ENCODE measurements around the gene BBC3.
"Not testable (repeated sequence)": the region's sequence is repeated elsewhere in the genome, so short reads cannot be mapped to it uniquely, and the experiment has no call there.

Gene BBC3, protein sequence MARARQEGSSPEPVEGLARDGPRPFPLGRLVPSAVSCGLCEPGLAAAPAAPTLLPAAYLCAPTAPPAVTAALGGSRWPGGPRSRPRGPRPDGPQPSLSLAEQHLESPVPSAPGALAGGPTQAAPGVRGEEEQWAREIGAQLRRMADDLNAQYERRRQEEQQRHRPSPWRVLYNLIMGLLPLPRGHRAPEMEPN

DNA sequence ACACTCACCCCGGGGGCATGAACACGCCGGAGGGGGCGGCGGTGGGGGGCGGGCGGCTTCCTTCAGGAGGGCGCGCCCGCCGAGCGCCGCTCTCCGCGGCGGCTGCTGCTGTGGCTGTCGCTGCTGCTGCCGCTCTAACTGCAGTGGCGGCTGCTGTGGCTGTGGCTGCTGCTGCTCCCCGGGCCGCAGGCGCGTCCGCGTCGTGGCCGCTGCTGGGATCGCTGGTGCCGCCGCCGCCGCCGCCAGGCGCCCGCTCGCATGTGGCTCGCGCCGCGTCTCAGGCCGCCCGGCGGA lies at the start of gene BBC3:
Gene BBC3, minus strand, starts transcription at position 279 of the 294 bp plus-strand sequence. CDS start 2,768 bp downstream, outside the sequence.
- DNase-seq, result no peak

GRCh38 chr19:47280183-47280797 lies 49.3 kb upstream of the BBC3 start:
- peak; percentile 64 for DNase-seq

GRCh38 chr19:47276513-47276912 lies 45.5 kb upstream of the BBC3 start:
- DNase-seq, result not testable (repeated sequence)

GRCh38 chr19:47275791-47276461 lies 44.9 kb upstream of the BBC3 start:
- no peak for DNase-seq

- no peak for DNase-seq
Observed at GRCh38 chr19:47274891-47275761, 44.1 kb upstream of the BBC3 start.

GRCh38 chr19:47274071-47274890 lies 43.3 kb upstream of the BBC3 start, which contains the start of gene INAFM1:
TSS of gene INAFM1 (plus strand) at chr19:47274885. CDS start at chr19:47274920, 35 bp downstream.
- DNase-seq, result peak; percentile 100

GRCh38 chr19:47273313-47274070 lies 42.5 kb upstream of the BBC3 start:
- DNase-seq, result peak; percentile 90

DNA sequence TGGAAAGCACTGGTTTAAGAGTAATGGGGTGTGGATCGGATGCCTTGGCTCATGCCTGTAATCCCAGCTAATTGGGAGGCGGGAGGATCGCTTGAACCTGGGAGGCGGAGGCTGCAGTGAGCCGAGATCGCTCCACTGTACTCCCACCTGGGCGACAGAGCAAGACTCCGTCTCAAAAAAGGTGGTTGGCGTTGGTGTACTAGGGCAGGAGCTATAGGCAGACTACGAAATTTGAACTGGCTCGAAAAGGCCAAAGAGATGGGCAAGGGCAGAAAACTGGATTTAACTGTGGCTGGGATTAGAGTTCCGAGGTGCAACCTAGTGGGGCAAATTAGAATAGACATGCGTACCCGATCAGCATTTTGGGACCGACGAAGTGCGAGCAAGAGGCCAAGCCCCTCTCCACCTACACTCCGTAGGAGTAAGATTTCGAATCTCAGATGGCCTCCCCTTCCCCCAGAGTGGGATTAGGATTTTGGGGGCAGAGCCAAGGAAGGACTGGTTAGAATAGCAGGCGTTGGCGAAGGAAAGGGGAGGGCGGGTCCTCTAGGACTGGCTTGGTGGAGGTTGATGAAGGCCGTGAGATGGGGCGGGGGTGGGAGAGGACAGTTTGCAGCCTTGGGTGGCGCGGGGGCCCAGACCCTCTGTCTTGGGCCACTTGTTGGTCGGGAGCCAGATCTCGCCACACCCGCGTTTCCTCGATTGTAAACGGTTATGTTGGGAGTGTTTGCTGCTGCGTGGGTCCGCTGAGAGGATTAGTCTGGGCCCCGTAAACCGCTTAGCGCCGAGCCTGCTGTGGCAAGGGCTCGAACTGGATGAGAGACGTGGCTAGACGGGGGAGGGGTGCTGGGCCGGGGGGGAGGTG lies 41.7 kb upstream of the BBC3 start:
- DNase-seq, result no peak

GRCh38 chr19:47271949-47272348 lies 41.0 kb upstream of the BBC3 start:
- DNase-seq, result no peak

DNA sequence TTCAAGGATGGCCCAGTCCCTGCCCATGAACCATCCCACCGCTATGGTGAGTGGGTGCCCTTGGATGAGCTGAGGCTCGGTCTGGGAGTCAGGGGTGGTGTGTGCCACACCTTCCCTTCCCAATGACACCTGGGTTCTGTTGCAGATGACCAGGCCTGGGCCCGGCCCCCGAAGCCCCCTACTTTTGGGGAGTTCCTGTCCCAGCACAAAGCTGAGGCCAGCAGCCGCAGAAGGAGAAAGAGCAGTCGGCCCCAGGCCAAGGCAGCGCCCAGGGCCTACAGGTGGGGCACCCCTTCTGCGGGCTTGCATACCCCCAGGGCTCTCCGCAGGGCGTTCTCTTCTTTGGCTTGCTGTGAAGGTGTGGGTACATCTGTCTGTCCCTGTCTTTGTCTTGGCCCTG lies 39.4 kb upstream of the BBC3 start:
- DNase-seq, result no peak

DNA sequence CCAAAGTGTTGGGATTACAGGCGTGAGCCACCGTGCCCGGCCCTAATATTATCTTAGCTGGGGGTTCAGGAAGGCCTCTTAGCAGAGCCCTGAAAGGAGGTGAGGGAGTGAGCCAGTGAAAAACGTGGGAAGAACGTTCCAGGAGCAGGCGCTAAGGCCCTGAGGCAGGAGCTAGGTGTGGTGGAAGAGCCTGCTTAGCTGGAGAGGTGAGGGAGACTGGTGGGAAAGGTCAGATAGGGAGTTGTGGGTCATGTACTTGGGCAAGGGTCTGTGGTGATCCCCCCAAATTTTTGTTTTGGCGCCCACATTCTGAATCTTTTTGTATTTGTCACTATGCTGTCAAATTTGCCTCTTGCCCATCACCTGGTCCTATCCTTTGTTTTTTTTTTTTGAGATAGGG lies 38.6 kb upstream of the BBC3 start:
- no peak for DNase-seq

DNA sequence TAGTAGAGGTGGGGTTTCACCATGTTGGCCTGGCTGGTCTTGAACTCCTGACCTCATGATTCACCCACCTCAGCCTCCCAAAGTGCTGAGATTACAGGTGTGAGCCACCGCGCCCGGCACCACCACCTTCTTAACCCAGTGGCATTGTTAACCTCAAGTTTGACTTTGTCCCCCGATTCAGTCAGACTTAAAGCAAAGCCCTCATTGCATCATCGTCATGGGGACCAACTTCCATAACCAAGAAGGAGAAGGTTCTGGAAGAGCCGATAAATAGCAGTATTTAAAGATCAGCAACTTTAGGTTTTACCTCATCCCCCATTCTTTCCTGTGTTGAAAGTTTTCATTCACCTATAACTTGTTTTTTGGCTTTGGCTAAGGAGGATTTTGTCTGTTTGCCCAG lies 37.0 kb upstream of the BBC3 start:
- DNase-seq, result no peak

DNA sequence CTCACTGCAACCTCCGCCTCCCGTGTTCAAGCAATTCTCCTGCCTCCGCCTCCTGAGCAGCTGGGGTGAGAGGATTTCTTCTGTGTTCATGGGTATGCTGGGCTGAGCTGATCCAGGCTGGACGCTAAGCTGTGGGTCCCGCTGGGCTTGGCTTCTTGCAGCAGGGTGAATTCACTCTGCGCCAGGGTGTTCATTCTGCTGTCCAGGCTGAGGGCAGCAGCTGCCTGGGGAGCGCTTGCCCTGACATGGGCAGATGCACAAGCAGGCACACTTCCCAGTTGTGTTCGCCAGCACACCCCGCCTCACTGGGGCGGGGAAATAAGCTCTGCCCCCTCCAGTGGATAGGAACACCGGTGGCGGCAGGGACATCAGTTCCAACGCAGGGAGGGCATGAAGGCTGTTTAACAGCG lies 36.4 kb upstream of the BBC3 start:
- no peak for DNase-seq

DNA sequence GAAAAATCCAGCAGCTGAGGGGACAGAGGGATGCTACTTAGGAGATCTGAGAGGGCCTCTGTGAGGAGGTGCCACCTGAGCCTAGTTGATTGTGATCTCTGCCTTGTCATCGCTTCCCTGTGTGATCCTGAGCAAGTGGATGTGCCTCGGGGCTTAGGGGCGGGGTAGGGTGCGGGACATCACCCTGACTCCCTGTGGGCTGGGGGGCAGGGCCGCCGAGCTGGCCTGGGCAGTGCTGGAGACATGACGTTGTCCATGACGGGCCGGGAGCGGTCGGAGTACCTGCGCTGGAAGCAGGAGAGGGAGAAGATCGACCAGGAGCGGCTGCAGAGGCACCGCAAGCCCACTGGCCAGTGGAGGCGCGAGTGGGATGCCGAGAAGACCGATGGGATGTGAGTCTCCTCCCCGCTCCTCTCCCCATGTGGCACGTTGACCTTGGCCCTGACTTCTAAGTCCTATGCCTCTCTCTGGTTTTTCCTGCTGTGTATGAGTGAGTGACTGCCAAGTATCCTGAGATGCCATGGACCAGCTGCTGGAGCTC lies 35.5 kb upstream of the BBC3 start:
- DNase-seq, result no peak

DNA sequence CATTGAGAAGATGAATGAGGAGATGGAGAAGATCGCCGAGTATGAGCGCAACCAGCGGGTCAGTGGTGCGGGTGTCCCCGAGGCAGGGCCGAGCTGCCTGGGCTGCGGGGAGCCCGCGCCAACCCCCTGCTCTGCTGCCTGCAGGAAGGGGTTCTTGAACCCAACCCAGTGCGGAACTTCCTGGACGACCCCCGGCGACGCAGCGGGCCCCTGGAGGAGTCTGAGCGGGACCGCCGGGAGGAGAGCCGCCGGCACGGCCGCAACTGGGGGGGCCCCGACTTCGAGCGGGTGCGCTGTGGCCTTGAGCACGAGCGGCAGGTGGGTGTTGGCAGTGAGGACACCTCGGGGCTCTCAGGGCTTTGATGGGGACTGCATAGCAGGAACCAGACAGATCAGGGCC lies 33.6 kb upstream of the BBC3 start:
- DNase-seq, result no peak

DNA sequence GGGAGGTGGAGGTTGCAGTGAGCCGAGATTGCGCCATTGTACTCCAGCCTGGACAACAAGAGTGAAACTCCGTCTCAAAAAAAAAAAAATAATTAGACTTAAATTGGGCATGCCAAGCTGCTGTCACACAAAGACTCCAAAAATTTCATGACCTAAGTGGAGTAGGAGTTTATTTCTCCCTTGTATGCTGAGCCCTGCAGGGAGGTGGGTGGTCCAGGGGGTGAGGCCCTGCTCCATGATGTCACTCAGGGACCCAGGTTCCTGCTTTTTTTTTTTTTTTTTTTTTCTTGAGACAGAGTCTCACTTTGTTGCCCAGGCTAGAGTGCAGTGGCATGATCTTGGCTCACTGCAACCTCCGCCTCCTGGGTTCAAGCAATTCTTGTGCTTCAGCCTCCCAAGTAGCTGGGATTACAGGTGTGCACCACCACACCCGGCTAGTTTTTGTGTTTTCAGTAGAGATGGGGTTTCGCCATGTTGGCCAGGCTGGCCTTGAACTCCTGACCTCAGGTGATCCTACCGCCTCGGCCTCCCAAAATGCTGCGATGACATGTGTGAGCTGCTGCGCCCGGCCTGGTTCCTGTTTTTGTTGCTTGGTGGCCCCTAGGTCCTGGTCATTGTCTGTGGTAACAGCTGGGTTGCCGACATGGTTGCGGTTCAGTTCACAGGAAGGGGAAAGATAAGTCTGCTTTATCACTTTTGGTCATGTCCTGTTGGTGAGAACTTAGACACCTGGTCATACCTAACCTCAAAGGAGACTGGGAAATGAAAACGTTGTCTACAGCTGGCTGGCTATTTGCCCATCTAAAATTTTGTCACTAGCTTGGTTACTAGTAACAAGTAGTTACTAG lies 31.2 kb upstream of the BBC3 start:
- DNase-seq, result not testable (repeated sequence)

- DNase-seq, result no peak
Observed at GRCh38 chr19:47260476-47260875, 29.5 kb upstream of the BBC3 start.

- no peak for DNase-seq
Observed at GRCh38 chr19:47258895-47259555, 28.0 kb upstream of the BBC3 start.

- DNase-seq, result no peak
Observed at GRCh38 chr19:47258434-47258833, 27.4 kb upstream of the BBC3 start.
